Mammary epithelial cell (primary cell): Measurements from ENCODE around the gene B3GNT8.
"Not testable (repeated sequence)": the region's sequence is repeated elsewhere in the genome, so short reads cannot be mapped to it uniquely, and the experiment has no call there.

ENCODE experiments used
- CTCF ChIP-seq, 2 donors: IDR thresholded peaks in 1 of 2; conservative IDR thresholded peaks in 1 of 2; 2 replicates each; pipeline ENCODE4 v1.5.1; 2011 to 2012; ENCODE audit warnings: inconsistent platforms in 2 of 2, low read length in 2 of 2, mild to moderate bottlenecking in 2 of 2, control low read depth in 1 of 2, low read depth in 1 of 2; ENCODE audit not compliant: insufficient read depth in 1 of 2; ENCODE audit errors: extremely low read depth in 1 of 2
- EZH2 ChIP-seq: IDR thresholded peaks from 2 replicates; pipeline ENCODE4 v1.6.1; 2012; ENCODE audit warnings: low read length, inconsistent platforms, borderline replicate concordance

GRCh38 chr19:41435376-41435775, 8.2 kb upstream of the B3GNT8 start:
- not testable (repeated sequence) for TF ChIP-seq CTCF (conservative IDR thresholded peaks at IDR 0.05 in 1 of 2, IDR thresholded peaks at IDR 0.05 in 1 of 2; ENCODE audit: extremely low read depth in 1 of 2, insufficient read depth in 1 of 2, low read depth in 1 of 2, low read length in 2 of 2); EZH2
